GM21447 (cell line): Measurements from ENCODE around the gene WBP2NL.

Experiments used
- ATAC-seq: cut with Tn5 transposase; IDR thresholded peaks from one replicate; pipeline ENCODE4 v1.9.1; 2021; ENCODE audit not compliant: unreplicated experiment

The WBP2NL gene

DNA sequence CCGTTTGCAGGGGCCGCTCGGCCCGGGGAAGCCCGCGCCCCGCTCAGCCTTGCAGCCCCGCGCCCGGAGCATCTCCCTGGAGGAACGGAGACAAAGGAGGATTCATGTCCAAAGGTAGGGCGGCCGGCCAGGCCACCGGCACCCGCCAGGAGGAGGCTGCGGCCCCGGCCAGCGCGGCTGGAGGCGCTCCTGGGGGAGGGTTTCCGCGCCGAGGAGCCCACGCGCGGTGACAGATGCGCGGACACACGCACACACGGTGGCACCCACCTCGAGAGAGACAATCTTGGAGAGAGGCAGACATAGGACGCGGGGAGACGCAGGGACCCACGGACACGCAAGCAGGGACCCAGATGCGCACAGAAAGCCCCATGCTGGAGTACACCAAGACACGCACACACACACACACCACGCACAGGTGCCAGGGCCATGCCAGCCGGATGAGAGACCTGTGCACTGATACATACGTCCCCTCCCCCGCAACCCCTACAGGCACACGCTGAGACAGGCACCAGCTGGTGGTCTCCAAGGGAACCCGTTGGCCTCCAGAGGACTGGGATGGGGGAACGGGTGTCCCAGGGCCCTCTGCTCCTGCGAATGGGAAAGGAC, 21.5 kb upstream of the WBP2NL start:
- no peak for ATAC-seq

DNA sequence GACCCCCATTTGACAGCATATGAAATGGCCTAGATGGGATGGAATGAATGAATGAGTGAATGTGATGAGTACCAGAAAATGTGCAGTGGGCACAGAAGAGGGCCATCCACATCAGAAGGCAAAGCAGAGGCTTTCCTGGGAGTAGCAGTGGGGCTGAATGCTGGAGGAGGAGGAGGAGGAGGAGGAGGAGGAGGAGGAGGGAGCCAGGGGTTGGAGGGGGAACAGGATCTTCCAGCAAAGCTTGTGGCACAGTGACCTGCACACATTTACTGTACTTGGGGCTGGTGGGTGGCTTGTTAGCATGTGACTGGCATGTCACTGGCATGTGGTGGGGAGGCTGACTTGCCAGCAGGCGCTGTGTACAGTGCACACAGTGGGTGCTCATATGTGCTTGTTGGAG, 19.9 kb upstream of the WBP2NL start:
- ATAC-seq, result no peak

DNA sequence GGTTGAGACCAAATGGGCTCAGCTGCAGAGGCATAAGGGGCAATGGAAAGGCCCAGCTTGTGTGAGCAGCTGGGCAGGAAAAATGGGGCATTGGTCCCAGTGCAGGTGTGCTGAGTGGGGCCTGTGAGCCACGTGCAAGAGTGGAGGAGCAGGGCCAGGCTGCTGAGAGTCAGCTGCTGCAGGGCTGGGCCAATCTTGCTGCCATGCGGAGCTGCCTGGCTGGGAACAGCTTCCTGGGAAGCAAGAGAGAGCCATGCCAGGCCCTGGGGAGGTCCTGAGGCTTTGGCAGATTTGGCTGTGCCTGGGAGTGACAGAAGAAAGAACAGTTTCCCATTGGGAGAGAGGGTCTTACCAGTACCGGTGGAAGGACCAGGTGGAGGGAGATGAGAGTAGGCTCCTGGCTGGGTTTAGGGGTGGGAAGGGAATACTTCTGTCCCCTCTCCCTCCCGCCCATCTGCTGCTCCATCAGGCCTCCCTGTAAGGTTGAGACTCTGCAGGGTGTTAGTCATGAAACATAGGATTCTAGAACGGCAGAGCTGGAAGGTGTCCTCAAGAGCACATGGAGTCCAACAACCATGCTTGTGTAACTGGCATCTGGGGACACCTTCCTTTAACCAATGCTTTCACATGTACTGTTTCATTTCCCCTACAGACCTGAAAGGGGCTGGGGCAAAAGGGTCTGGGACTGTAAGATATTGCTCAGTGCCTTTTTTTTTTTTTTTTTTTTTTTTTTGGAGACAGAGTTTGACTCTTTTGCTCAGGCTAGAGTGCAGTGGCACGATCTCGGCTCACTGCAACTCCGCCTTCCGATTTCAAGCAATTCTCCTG, 19.0 kb upstream of the WBP2NL start:
- ATAC-seq, result no peak

DNA sequence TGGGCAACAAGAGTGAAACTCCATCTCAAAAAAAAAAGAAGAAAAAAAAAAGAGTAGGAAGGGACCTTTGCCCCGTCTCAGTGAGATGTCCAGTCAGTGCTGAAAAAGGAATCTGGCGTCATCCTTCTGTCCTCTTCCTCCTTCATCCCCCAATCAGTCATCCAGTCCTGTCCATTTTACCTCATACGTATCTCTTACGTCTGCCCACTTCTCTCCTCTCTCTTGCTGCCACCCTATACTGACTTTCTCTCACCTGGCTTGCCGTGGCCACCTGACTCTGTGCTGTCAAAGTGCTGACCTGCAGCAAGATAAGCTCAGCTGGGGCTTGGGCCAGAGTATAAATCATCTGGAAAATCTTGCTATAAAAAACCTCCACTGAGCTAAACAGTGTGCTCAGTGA, 15.7 kb upstream of the WBP2NL start:
- ATAC-seq, result no peak

DNA sequence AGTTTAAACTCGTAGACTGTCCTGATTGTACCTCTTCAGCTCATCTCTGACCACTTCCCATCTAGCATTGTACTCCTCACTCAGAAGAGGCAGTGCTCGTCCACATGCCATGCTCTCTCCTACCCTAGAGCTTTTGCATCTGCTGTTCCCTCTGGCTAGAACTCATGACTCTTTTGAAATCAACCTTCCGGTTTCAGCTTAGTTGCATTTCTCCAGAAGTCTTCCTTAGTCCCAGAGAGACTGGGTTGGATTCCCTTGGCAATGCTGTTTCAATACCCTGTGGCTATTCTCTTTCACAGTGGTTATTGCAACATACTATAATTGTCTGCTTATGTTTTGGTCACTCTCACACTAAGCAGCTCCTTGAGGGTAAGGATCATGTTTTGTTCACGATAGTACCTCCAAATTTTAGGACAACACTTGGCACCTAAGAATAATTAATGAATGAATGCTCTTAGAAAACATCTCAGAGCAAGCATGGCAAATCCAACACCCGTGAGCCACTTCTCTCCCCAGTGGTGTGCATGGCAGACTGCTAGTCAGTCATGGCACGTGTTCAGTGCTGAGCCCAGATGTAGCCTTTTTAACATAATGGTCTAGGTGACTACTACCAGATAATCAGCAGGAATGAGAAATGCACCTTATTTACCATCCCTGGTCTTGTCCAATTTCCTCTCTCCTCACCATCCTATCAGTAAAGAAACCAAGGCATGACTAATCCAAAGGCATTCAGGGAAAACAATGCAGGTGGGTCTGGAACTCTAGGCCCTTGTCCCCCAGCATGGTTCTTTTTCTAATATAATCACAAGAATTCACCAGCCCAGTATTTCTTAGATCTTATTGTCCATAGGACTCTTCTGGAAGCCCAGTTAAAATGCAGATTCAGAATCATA, 14.8 kb upstream of the WBP2NL start:
- no peak for ATAC-seq

DNA sequence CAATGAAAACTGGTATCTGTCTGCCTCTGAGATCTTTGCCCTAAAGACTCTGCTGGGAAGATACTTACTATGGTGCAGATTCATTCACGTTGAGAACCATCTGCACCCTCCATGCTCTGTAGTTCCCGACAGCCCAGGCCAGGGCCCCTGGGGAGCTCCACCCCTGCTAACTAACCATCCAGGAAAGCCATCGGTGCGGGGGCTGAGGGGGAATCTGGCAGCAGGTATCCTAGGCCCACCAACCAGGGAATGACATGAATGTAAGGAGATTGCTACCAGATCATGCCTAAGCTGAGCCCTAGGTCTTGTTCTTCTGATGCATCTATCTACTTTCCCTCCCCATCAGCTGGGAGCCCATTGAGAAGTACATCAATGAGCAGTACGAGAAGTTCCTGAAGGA, 11.3 kb upstream of the WBP2NL start:
- ATAC-seq, result no peak

DNA sequence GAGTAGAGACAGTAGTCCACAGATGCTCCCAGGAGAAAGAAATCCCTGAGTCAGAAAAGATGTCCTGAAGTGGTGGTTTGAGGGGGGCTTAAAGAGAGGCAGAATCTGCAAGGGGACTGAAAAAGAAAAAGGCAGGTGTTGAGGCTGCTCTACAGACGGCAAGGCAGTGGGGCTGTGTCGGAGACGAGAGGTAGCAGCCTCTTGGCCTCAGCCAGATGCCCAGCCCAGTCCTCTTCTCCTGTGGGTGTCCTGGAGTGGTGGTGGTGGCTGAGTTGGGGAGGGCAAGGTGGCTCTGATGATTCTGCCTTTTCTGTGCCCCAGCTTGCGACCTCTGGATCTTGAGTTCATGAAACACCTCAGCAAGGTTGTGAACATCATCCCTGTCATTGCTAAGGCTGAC, 9.3 kb upstream of the WBP2NL start:
- ATAC-seq, result no peak

DNA sequence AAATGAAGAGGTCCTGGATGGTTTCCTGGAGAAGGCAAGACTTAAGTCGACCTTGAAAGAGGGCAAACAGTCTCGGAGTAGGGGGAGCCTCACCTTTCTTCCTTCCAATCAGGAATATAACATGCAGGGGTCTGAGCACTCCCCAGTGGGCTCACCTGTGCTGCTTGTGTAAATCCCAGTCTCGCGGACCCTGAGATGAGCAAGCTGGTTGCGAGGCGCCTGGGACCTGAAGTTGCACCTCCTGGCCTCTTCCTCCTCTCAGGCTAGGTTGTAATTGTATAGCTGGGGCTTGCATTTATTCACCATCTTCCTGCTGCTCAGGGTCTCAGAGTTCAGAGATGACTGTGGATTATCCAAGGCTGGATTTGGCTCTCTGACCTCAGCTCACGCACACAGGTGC, 7.5 kb upstream of the WBP2NL start:
- ATAC-seq, result no peak

DNA sequence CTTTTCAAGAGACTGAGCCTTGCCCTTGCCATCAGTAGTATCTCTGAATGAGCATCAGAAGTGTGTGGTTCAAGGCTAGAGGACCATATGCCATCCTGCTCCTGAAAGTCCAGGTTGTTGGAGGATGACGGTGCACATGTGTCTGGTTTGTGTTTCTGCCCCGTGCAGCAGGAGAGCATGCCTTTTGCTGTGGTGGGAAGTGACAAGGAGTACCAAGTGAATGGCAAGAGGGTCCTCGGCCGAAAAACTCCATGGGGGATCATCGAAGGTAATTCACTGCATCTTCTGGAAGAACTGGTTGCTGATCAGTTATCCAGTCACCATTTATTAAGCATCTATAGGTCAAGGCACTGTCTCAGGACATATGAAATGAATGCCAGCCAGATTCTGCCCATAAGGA, 6.1 kb upstream of the WBP2NL start:
- no peak for ATAC-seq

DNA sequence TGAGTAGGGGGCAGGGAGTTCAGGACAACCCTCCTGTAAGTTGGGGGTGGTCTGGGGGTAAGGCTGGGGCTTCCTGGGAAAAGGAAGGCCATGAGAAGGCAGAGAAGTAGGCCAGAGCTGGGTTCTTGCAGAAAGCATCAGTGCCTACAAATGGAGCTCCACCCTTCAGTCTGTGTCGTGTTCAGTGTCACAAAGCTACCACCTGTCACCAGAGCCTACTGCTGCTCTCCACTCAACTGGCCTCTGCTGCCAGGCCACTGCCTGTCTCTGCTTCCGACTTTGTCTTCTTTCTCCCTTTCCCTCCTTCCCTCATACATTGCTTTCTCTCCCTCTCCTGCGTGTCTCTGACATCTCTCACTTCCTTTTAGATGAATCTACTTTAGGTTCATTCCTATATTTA, 3.4 kb upstream of the WBP2NL start:
- ATAC-seq, result no peak

DNA sequence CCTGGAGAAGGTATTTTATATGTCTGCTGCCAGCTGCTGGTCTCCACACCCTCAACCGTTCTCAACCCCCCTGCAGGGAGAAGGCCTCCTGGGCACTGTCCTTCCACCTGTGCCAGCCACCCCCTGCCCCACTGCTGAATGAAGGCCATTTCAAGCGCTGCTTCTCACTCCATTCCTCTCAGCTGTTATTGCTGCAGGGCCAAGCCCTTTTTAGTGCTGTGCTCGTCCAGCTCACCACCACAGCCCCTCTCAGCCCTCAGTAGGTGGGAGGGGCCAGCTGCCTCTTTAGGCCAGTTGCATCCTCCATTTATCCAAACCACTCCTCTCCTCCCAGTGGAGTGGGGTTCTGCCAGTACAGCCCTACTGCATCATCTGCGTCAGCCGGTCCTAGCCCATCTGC, 1.8 kb upstream of the WBP2NL start:
- no peak for ATAC-seq

DNA sequence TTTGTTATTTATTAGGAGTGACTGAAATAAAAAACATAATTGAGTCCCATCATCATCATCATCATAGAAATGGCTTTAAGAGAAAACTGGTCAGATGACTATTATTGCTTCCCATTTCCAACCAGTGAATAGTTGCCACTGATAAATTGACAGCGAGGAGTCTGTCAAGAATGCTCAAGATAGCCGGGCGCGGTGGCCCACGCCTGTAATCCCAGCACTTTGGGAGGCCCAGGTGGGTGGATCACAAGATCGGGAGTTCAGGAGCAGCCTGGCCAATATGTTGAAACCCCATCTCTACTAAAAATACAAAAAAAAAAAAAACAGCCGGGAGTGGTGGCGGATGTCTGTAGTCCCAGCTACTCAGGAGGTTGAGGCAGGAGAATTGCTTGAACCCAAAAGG, 1.9 kb downstream of the WBP2NL start:
- ATAC-seq, result no peak

DNA sequence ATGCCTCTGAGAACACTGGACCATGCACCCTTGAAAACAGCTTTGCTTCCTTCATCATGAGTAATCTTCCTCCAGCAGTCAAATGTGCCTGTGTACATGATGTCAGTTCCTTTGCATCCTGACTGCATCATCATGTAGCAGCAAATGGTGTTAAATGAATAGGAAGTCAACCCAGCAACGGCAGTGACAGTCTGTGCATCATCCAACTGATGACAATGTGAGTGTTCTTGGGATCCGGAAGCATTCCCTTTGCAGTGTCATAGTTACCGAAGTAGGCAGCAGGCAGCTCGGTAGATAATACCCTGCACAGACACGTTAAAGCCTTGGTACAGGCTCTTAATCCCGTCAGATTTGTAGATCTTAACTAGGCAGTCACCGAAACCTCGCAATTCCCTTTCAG, 2.5 kb downstream of the WBP2NL start:
- no peak for ATAC-seq

DNA sequence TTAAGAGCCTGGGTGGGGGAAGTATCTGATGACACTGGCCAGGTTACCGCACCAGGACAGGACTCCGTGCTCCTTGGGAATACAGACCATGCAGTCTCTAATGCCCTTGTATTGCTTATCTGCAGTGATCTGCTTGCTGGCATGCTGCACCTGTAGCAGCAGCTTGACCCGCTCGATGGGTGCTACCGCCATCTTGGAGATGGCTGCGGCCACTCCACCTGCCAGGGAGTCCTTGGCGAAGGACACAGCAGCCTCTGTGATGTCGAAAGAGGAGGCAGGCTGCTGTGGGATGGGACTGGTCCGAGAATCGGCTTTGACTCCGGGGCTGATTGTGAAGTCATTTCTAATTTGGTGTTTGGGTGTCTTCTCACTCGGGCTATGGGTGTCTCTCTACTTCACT, 3.1 kb downstream of the WBP2NL start:
- ATAC-seq, result no peak

DNA sequence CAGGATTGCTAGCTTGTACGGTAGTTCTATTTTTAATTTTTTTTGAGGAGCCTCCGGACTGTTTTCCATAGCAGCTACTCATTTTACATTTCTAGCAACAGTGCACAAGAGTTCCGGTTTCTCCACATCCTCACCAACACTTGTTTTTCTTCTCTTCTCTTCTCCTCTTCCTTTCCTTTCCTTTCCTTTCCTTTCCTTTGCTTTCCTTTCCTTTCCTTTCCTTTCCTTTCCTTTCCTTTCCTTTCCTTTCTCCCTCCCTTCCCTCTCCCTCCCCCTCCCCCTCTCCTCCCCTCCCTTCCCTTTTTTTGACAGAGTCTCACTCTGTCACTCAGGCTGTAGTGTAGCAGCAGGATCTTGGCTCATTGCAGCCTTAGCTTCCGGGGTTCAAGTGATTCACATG, 9.3 kb downstream of the WBP2NL start:
- ATAC-seq, result no peak

DNA sequence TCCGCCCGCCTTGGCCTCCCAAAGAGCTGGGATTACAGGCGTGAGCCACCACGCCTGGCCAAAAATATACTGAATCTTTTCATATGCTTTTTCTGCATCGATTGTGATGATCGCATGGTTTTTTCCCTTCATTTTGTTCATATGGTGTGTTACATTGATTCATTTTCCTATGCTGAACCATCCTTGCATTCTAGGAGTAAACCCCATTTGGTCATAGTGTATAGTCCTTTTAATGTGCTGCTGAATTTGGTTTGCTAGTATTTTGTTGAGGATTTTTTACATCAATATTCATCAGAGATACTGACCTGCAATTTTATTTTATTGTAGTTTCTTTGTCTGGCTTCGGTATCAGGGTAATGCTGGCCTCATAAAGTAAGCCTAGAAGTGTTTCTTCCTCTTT, 12.2 kb downstream of the WBP2NL start:
- ATAC-seq, result no peak

DNA sequence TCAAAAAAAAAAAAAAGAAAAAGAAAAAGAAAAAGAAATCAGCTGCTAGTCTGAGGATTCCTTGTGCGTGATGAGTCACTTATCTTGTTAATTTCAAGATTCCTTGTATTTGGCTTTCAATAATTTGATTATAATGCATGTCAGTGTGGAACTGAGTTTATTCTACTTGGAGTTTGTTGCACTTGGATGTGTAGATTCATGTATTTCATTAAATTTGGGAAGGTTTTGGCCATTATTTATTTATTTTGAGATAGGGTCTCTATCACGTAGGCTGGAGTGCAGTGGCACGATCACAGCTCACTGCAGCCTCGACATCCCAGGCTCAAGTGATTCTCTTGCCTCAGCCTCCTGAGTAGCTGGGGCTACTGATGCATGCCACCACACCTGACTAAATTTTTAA, 14.8 kb downstream of the WBP2NL start:
- no peak for ATAC-seq

DNA sequence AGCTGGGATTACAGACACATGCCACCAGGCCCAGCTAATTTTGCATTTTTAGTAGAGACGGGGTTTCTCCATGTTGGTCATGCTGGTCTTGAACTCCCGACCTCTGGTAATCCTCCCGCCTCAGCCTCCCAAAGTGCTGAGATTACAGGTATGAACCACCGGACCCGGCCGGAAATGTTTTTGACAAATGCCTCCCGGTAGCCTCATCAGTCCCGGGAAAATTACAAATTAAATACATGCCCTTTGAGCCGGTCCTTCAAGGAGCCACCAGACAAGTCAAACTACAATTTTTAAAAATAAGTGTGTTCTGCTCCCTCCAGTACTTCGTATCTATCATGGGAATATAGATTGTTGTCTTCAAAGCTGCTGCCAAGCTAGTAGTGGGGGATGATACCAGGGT, 17.5 kb downstream of the WBP2NL start:
- no peak for ATAC-seq

DNA sequence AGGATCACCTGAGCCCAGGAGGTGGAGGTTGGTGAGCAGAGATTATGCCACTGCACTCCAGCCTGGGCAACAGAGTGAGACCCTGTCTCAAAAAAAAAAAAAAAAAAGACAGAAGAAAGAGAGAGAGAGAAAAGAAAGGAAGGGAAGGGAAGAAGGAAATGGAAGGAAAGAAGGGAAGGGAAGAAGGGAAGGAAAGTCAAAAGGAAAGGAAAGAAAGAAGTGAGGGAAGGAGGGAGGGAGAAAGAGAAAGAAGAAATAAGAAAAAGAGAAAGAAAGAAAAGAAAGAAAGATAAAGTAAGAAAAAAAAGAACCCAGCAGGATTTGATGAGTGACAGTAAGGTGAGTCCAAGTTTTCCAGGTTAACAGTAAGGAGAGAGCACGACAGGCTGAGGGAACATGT, 19.6 kb downstream of the WBP2NL start:
- no peak for ATAC-seq

DNA sequence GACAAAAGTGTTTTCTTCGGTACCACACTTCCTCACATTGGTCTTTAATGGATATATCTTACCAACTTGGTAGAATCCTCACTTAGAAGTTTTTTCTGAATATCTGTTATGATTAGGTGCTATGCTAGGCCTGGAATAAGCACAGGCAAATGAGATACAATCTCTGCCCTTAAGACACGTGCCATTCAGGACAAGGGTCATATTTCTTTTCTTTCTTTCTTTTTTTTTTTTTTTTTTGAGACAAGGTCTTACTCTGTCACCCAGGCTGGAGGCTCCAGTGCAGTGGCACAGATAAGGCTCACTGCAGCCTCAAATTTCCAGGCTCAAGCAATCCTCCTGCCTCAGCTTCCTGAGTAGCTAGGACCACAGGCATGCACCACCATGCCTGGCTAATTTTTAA, 23.0 kb downstream of the WBP2NL start:
- no peak for ATAC-seq

DNA sequence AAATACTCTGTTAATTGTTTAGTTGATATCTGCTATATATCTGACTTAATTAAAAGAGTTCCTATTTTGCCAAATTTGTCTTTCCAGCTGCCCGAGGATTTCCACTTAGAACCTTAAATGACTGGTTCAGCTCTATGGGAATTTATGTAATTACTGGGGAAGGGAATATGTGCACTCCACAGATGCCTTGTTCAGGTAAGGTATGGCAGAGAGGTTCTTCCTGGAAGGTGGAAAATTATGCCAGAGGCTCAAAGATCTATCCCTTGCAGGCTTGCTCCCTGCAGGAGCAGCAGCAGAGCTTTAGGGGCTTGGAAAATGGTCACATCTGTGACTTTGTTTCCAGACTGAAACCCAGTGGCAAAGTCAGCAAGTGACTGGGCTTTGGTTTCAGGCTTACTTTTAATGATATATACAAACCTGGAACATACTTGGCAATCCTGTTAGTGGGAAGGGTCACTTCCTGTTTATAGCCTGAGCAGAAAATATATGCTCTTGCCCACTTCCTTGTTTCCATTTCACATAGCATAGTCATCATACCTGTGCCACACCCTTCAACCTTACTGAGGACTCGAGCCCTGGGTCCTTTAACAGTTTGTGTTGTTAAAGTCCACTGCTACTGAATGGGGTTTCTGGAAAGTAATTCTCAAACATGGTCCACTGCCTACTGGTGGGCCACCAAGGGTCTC, 23.7 kb downstream of the WBP2NL start:
- ATAC-seq, result no peak
